NK-92 treated with Interleukin-12 subunit alpha and Interleukin-12 subunit beta, amount 100 ng/mL, for 24 hours (cell line): ENCODE measurements around the gene LRRC47.

Source experiments
- DNase-seq: peaks from one replicate; lab custom pipeline; 2025; lab: John Stamatoyannopoulos, UW

LRRC47 gene

DNA sequence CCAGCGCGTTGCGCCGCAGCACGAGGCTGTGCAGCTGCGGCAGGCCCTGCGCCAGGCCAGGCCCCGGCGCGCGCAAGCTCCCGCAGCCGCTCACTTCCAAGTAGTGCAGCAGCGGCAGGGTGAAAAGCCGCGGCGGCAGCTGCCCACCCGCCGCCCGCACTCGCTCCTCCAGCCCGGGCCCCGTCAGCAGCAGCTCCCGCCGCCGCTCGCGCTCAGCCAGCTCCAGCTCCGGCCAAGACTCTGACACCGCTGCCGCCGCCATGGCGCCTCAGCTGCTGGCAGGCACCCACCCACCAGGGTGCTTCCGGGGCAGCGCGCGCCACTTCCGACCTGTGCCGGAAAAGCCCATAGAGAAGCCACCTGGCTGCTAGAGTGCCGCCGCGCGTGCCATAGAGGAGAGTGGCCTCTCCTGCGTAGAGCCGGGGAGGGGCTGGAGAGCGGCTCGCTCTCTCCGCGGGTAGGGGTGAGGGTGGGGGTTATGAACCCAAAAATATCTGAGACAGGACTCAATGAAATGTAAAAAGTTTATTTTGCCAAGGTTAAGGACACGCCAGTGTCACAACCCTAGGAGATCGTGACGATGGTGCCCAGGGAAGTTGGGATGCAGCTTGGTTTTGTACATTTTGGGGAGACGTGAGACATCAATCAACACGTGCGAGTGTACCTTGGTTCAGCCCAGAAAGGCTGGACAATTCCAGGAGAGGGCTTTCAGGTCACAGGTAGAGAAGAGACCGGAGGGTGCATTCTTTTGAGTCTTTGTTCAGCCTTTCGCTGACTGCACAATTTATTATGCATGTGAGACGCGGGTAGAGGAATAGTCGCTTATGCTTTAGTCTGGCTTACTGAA, at the start of gene LRRC47:
LRRC47 (minus strand) TSS at position 284 of the 847 bp plus-strand sequence; CDS start at position 262, 22 bp downstream.
- peak; percentile 82 for DNase-seq

DNA sequence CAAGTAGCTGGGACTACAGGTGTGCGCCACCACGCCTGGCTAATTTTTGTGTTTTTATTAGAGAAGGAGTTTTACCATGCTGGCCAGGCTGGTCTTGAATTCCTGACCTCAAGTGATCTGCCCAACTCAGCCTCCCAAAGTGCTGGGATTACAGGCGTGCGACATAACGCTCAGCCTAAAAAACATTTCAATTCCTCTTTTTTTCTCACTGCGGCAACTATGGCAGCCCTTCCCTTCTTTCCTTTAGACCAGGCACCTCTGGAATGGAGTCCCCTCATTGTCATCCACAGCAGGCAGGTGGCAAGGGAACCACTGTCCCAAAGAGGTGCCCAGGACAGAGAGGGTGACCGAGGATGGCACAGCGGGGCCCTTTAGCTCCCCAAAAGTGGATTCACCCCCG, 46.6 kb upstream of the LRRC47 start:
- DNase-seq = no peak

DNA sequence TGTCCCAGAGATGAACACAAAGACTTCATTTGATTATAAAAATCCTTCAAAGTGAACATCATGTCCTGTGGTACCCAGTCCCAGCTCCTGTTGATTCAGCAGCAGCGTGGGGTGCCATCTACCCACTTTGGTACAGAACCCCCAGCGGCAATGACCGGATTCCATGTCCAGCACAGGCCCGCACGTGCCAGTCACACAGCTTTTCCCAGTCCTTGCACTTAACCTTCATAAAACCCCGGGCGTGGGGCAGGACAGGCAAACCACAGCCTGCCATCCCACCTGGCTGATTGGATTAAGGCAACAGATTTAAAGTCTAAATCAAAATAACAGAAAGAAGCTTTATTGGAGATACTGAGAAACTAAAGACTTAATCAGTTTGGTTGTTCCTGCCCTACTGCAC, 45.2 kb upstream of the LRRC47 start:
- no peak for DNase-seq

DNA sequence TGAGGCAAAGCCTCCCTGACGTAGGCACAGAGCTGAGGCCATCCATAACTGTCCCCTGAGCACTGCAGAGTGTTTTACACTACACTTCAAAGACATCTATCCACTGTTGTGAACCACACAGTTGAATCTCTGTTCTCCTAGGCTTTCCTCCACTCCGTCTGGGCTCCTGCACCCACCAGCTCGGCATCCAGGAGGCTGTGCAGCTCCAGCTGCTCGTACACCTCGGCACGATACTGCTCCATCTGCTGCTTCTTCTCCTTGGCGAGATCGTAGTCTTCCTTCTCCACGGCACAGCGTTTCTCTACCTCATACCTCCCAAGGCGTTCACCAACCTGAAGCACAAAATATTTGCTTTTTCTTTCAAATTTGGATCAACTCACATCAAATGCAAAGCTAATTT, 42.5 kb upstream of the LRRC47 start:
- no peak for DNase-seq

DNA sequence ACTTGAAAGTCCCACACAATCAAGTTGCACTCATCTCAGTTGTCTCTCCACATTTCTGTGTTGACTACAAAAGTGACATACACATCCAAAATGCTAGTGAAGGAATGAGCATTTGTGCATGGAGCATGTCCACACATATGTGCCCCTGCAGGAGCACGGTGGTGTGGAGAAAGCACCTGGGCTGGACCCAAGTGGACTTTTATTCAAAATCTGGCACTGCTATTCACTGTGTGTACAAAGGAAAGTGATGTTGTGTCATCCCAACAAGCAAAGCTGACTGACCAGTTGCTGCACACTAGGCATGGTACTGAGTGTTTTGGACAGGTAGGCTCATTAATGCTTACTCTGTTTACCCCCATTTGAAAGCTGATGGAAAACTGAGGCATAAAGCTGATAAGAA, 41.4 kb upstream of the LRRC47 start:
- DNase-seq = no peak

DNA sequence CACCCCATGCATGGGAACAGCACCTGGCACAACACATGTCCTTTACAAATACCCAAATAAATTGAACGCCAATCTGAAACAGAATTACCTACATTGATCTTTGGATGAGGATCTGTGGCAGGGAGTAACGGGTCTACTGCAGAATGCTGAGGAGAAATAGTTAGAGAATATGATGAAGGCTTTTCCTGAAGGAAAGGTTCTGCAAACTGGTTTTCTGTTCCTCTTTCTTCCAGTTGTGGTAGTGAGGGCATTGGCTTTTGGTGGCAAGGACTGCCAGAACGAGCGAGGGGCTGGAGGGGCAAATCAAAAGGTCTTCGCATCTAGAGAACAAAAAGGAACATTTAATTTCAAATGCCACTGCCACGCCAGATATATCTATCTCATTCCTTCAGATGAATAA, 40.9 kb upstream of the LRRC47 start:
- no peak for DNase-seq

DNA sequence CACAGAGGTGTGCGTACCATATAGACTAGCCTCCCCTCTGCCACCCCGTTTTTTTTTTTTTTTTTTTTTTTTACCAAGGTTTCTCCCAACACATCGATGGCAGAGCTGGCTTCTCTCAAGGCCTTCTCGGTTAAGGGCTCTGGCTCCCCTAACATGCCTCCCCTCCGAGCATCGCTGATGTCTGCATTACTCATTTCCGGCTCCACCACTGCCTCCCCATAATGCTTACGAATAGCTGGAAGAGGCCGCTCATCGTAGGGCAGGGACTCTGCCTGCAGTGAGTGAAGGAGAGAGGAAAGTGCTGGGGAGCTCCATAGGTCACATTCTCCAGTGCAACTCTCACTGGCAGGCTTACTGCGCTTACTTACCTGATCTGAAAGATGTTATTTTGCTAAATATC, 40.1 kb upstream of the LRRC47 start:
- DNase-seq = no peak

DNA sequence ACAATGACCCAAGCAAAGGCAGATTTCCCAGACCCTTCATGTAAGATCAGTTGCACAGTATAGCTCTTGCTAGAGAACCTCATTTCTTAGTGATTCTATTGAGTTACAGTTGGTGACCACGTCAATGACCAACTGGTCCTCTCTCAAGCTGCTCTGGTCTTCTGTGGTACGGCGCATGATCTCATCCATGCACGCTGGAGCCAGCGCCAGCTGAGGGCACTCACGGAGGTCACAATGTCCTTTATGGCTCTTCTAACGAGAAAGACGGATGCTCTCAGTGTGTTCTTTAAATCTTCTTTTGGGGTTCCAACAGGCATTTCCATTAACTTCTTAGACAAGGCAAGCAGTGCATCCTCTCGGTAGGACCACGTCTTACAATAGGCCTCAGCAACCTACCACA, 38.4 kb upstream of the LRRC47 start:
- DNase-seq = no peak

DNA sequence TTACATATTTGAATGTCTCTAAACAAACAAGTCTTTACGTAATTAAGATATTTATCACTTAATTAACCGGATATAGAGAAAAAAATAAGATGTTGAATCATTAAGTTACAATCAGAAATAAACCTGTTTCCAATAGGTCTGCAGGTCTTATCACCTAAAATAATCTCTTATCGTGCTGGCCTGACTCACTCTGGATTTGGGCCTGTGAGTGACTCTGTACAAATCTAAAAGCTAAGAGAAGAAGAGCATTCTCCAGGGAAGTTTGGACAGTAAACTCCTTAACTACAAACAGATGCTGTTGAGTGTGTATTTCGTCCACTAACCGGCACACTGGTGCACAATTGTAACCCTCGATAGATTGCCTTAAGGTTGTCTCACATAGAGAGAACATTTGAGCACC, 35.4 kb upstream of the LRRC47 start:
- DNase-seq = no peak

DNA sequence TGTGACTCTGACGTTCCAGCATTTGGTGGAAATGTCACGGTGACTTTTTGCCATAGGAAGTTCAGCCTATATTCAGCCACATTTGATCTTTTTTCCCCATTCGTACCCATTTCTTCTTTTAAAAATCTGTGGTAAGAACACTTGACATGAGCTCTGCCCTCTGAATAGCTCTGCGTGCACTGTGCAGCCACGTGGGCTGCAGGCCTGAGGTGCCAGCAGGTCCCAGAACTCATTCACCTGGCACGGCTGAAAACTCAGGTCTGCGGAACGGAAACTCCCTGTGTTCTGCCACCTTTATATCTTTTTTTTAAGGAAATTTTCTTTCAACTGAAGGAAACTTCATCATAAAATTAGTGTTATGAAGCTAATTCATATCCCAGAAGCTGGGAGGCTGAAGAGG, 32.1 kb upstream of the LRRC47 start:
- DNase-seq = no peak

DNA sequence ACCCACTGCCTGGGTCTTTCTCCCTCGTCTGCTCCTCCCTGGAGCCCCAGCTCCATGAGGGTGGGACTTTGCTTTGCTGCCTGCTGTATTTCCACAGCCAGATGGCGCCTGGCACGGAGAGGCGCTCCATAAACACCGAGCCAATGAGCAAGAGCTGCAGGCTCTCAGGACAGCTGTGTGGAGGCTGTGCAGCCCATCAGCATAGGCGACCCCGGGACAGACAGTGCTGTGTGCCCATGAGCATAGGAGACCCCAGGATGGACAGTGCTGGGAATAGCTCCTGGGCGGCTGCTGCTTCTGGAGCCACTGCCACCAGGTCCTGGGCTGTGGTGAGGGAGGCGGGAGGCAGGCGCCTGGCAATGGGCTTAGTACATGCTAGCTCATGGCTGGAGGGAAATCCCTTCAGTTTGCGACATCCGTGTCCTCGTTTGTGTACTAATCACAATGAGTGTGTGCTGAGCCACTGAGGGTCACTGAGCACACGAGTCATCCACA, 31.6 kb upstream of the LRRC47 start:
- no peak for DNase-seq

DNA sequence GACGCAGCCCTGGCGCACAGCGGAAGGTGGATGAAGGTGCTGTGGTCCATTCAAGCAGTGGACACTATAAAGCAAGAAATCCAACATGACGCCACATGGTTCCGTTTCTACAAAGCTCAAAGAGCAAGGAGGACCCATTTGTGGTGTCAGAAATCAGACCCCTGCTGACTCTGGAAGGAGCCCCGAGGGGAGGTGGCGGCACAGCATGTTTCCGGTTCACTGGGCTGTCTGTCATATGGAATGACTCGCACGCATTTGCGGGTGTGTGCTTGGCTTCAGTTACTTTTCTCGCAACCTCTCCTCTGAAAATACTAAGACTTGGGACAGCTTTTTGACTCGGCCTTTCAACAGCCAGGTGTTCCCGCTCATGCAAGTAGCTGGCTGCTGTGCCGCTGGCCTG, 29.1 kb upstream of the LRRC47 start:
- DNase-seq = no peak

DNA sequence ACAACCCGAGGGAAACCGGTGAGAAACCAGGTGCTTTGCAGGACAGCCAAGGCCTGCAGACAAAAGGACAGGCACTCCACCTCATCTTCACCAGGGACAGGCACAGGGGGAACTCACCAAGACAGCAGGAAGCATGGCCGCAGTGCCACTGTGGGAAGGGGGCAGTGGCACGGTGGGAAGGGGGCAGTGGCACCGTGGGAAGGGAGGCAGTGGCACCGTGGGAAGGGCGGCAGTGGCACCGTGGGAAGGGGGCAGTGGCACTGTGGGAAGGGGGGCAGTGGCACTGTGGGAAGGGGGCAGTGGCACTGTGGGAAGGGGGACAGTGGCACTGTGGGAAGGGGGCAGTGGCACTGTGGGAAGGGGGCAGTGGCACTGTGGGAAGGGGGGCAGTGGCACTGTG, 28.4 kb upstream of the LRRC47 start:
- no peak for DNase-seq

DNA sequence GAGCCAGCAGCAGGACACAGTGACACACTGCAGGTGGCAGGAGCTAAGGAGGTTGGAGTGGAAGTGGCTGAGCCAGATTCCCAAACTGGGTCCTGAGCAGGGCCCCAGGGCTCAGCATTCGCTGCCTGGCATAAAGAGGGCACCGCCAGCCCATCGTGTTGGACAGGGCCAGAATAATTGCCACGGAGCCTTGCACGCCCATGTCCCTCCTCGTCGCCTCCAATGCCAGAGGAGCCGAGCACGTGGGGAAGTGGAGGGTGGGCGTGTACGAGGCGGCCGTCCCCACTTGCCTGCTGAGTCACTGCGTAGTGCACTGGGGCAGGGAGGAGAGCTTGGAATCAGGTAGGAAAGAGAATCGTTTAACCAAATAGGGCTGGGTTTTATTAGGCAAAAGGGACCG, 26.1 kb upstream of the LRRC47 start:
- DNase-seq = no peak

DNA sequence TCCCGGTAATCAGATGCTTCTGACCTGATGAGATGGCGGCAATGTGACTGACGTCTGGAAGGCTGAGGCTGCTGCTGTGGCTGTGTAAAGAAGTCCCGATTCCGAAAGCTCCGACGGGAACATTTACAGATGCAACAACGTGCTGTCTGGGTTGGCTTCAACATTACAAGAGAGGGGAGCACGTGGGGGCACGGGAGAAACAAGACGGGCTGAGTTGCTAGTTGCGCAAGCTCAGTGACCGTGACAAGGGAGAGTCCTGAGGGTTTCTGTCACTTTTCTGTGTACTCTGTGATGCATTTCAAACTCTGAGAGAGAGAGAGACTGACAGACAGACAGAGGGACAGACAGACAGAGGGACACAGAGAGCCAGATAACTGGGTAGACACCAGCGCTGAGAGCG, 25.6 kb upstream of the LRRC47 start:
- DNase-seq = no peak

DNA sequence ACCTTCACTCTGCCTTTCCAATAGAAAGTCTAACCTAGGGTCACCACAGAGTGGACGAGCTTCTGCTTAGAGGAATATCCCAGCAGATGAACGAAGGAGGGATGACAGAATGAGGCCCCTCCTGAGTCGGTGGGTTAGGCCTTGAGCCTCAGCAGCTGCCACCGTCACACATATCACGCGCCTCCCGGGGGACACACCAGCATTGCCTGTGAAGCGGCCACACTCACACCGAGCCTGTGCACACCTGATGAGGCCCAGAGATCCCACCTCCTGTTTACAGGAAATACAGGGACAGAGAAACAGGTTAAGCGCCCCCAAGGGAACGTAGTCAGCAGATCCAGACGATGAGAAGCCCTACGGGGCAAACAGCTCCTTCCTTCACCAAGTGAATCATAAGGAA, 25.1 kb upstream of the LRRC47 start:
- DNase-seq = no peak

DNA sequence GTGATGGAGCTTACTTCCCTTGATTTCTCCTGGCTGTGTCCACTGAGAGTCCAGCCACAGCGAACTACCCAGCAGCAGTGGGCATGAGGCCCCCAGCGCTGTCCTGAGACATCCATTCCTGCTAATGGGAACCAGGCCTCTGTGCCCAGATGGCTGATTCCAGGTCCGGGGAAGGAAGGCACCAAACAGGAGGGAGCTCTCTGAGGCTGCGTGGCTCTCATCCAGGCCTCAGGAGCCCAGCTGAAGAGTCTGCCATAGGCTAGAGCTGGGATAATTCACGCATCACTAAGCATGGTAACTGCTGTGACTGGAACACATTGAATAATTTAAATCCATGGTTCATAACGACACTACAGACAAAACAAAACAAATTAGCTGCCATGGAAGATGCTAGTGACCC, 24.7 kb upstream of the LRRC47 start:
- DNase-seq = no peak

DNA sequence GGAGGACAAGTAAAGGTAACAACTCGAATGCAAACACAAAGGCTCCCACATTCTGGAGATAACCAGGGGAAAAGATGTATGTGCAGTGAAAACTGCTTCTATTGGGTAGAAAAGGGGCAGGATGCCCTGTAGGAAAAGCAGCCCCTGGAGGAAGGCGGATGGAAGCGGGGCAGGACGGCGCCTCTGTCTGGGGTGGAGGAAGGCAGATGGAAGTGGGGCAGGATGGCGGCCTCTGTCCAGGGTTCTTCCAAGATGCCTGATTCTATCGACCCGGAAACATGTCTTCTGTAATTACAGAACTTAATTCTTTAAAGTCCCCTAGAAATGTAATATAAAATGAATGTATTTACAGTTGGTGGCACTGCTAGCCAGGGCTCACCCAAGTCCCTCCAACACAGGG, 24.0 kb upstream of the LRRC47 start:
- no peak for DNase-seq

DNA sequence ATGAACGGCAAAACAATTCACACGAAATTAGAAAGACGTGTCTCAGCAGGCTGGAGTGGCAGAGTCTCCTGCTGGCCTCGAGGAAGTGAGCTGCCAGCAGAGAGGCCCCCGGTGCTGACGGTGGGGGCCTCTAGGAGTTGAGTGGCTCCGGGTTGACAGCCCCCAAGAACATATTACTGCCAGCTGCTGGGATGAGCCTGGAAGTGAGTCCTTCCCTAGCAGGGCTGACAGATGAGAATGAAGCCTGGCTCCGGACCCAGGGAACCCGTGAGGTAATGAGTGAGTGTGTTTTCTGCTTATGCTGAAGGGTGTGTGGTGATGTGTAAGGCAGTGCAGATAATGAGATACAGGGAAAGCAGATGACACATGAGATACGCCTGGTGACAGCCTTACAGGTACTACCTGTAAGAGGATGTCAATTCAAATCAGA, 23.5 kb upstream of the LRRC47 start:
- no peak for DNase-seq

DNA sequence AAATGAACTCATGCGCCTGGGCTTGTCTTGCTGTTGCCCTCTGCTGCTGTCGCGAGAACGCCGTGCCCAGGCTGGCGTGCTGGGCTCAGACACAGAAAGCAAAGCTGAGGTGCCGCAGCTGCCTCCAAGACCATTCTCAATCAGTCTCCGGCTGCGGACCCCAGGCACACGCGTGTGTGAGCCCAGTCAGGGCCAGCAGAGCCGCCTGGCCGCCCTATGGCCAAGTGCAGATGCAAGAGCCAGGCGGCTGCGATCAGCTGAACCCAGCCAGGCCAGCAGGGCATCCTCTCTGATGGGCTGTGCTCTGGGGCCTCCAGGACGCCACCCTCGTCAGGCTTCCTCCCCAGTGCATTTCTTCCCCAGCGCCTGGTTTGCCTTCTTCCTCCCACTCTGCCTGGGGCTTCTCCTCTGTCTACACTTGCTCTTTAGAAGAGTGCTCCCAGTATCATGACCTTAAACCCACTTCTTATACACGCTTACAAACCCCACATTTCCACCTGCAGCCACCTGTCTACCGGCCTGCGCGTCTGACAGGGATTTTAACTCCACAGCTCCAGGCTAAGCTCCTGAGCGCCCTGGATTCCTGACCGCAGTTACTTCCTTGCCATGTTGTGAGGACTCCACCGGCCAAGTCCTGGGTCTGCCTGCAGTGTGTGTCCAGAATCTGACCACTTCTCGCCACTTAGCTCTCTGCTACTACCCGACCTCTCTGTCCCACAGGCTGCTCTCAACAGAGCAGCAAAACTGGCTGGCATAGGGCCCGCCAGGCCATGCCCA, 21.7 kb upstream of the LRRC47 start:
- DNase-seq = no peak

DNA sequence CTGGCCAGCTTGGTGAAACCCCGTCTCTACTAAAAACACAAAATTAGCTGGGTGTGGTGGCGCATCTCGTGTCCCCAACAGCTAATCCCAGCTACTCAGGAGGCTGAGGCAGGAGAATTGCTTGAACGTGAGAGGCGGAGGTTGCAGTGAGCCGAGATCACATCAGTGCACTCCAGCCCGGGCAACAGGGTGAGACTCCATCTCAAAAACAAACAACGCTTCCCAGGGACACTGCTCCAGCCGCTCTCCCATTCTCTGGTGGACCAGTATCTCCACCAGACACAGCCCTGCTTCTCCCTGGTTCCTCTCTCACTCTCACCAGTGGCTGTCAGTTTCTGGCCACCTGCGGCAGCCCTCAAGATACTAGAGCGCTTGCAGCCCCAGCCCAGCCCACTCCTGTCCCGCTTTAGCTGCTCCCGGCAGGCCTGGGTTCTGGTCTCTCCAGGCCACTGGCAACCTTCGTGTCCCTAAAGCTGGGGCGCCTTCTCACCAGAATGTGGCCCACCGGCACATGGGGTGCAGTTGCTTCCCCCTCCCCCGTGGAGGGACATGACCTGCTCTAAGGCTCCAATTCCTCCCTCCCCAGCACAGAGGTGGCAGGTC, 20.9 kb upstream of the LRRC47 start:
- no peak for DNase-seq

DNA sequence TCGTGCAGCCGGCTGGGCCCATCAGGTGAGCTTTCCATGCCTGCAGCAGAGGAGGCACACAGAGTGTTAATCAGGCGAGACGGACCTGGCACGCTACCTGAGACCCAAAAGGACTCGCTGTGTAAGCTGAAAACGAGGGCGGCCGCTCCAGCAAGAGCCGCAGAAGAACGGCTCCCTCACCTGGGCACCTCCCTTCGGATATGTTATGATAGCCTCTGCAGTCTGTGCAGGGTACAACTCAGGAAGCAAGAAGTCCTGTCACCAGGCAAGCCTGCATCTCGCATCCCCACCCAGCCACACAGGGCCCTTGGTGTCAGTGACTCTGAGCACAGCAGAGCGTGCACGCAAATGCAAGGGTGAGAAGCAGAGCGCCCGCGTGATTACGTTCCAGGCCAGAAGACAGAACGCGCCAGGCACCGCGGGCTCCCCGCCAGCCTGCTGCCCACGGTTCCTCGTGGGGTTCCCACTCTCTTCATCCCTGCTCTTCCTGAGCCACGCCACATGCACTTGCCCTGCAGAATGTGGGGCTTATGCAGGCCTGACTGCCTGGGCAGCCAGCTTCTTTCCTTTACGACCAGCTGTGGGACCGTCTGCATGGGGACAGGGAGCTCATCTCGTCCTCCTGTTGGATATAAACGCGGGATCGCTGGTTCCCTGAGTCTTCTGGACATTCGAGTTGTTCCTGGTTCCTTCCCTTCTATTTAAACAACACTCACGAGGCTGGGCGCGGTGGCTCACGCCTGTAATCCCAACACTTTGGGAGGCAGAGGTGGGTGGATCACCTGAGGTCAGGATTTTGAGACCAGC, 20.2 kb upstream of the LRRC47 start:
- DNase-seq = no peak
